IMR-90 (cell line): Measurements from ENCODE around the gene CCL14.

Source experiments
- BHLHE40 ChIP-seq: fragments of 150-350 bp; IDR thresholded peaks from 2 replicates; pipeline ENCODE4 v1.6.1; 2016; ENCODE audit warnings: mild to moderate bottlenecking, low read depth, low read length
- CEBPB ChIP-seq: IDR thresholded peaks from 2 replicates; pipeline ENCODE4 v1.6.1; 2012; ENCODE audit warnings: low read depth, low read length, improper control_type of control experiment
- FOS ChIP-seq: fragments of 150-350 bp; IDR thresholded peaks from 2 replicates; pipeline ENCODE4 v1.6.1; 2016; ENCODE audit warnings: low read depth, low read length
- MAFK ChIP-seq: IDR thresholded peaks from 2 replicates; pipeline ENCODE4 v1.6.1; 2012; ENCODE audit warnings: low read depth, low read length, improper control_type of control experiment
- POLR2A ChIP-seq: IDR thresholded peaks from 2 replicates; pipeline ENCODE4 v1.6.1; 2012; ENCODE audit warnings: mild to moderate bottlenecking, low read depth, low read length
- RAD21 ChIP-seq: IDR thresholded peaks from 2 replicates; pipeline ENCODE4 v1.6.1; 2012; ENCODE audit warnings: low read length, improper control_type of control experiment
- RFX5 ChIP-seq: IDR thresholded peaks from 2 replicates; pipeline ENCODE4 v1.8.0; 2012; ENCODE audit warnings: low read depth, mild to moderate bottlenecking, low read length, moderate library complexity
- SMC3 ChIP-seq: fragments of 150-350 bp; IDR thresholded peaks from 2 replicates; pipeline ENCODE4 v1.6.1; 2016; ENCODE audit warnings: low read depth, mild to moderate bottlenecking, antibody characterized with exemption, low read length, moderate library complexity
- TF ChIP-seq, protein P1 (sequence below): conservative IDR thresholded peaks from 2 replicates; pipeline ENCODE4 v1.5.1; 2012; ENCODE audit warnings: mild to moderate bottlenecking, low read depth, low read length, improper control_type of control experiment
- TF ChIP-seq, protein P2 (sequence below): fragments of 150-350 bp; IDR thresholded peaks from 2 replicates; pipeline ENCODE4 v1.6.1; 2016; ENCODE audit warnings: low read depth, mild to moderate bottlenecking, low read length, moderate library complexity, borderline replicate concordance

DNA sequence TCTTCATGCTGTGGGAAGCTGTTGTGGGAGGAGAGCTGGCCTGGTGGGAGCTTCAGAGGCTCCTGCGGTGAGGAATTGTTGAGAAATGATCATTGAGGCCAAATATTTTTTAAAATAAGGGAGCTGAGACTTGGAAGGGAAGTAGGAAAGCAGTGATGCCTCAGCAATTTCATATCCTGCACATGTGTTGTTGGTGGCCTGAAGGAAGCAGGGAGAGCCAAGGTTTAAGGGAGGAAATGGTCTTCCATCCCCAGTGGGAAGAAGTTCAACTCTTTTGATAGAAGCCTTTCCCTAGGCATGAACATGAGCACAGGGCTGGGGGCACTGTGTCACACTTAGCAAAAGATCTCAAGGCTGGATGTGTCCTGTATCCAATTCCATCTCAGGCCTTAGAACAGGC, at the start of gene CCL14:
- TF ChIP-seq RAD21 (no peak), RFX5 (no peak), POLR2A (no peak), MAFK (no peak), BHLHE40 (no peak), SMC3 (no peak), FOS (no peak), CEBPB (no peak)
- TF ChIP-seq, protein P1, sequence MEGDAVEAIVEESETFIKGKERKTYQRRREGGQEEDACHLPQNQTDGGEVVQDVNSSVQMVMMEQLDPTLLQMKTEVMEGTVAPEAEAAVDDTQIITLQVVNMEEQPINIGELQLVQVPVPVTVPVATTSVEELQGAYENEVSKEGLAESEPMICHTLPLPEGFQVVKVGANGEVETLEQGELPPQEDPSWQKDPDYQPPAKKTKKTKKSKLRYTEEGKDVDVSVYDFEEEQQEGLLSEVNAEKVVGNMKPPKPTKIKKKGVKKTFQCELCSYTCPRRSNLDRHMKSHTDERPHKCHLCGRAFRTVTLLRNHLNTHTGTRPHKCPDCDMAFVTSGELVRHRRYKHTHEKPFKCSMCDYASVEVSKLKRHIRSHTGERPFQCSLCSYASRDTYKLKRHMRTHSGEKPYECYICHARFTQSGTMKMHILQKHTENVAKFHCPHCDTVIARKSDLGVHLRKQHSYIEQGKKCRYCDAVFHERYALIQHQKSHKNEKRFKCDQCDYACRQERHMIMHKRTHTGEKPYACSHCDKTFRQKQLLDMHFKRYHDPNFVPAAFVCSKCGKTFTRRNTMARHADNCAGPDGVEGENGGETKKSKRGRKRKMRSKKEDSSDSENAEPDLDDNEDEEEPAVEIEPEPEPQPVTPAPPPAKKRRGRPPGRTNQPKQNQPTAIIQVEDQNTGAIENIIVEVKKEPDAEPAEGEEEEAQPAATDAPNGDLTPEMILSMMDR = no peak
- TF ChIP-seq, protein P2, sequence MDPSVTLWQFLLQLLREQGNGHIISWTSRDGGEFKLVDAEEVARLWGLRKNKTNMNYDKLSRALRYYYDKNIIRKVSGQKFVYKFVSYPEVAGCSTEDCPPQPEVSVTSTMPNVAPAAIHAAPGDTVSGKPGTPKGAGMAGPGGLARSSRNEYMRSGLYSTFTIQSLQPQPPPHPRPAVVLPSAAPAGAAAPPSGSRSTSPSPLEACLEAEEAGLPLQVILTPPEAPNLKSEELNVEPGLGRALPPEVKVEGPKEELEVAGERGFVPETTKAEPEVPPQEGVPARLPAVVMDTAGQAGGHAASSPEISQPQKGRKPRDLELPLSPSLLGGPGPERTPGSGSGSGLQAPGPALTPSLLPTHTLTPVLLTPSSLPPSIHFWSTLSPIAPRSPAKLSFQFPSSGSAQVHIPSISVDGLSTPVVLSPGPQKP = no peak
